ENCODE measurements around the gene EXOC3L2.
A peak's percentile ranks its signal among the peaks of the same experiment; 100 is the strongest.

The EXOC3L2 gene

DNA sequence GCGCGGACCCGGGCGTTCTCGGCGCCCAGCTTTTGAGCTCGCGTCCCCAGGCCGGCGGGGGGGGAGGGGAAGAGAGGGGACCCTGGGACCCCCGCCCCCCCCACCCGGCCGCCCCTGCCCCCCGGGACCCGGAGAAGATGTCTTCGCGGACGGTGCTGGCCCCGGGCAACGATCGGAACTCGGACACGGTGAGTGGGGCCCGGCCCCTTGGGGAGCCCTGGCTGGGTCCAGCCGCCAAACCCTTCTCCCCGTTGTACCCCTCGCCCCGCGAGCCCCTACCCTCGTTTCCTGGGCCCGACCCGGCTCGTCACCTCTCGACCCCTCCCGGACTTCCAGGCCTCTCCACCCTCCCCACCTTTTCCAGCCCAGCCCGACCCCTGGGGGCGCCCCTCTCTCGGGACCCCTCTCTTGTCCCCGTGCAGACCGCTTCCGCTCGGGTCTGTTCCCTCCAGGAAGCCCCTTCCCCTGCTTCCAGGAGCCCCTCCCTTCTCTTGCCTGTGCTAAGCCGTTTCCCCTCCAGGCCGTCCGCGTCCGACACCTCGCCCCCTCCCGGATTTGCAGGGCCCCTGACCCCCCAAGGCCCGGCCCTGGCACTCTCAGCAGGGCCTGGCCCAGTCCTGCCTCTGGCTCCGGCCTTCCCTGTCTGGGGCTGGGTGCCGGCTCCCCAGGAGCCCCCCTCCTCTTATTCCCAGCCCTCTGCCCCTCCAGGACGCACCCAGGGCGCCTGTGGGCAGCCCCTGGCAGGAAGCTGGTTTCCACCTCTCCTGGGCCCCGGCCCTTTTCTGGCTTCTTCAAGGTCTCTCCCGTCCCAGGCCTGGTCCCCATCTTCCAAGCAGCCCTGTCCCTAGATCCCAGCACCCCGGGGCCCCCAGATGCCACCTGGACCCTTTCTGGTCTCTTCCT is 6.5 kb upstream of the EXOC3L2 start:
- TF ChIP-seq, protein P1, sequence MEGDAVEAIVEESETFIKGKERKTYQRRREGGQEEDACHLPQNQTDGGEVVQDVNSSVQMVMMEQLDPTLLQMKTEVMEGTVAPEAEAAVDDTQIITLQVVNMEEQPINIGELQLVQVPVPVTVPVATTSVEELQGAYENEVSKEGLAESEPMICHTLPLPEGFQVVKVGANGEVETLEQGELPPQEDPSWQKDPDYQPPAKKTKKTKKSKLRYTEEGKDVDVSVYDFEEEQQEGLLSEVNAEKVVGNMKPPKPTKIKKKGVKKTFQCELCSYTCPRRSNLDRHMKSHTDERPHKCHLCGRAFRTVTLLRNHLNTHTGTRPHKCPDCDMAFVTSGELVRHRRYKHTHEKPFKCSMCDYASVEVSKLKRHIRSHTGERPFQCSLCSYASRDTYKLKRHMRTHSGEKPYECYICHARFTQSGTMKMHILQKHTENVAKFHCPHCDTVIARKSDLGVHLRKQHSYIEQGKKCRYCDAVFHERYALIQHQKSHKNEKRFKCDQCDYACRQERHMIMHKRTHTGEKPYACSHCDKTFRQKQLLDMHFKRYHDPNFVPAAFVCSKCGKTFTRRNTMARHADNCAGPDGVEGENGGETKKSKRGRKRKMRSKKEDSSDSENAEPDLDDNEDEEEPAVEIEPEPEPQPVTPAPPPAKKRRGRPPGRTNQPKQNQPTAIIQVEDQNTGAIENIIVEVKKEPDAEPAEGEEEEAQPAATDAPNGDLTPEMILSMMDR (IDR thresholded peaks at IDR 0.05; ENCODE audit: control insufficient read depth, insufficient read depth, low read depth, low read length, missing control alignments): no peak
- DNase-seq (ENCODE audit: low read depth): no peak
- H3K4me3 ChIP-seq (ENCODE audit: control insufficient read depth, low read depth, low read length): peak overlapping the region; percentile 85

DNA sequence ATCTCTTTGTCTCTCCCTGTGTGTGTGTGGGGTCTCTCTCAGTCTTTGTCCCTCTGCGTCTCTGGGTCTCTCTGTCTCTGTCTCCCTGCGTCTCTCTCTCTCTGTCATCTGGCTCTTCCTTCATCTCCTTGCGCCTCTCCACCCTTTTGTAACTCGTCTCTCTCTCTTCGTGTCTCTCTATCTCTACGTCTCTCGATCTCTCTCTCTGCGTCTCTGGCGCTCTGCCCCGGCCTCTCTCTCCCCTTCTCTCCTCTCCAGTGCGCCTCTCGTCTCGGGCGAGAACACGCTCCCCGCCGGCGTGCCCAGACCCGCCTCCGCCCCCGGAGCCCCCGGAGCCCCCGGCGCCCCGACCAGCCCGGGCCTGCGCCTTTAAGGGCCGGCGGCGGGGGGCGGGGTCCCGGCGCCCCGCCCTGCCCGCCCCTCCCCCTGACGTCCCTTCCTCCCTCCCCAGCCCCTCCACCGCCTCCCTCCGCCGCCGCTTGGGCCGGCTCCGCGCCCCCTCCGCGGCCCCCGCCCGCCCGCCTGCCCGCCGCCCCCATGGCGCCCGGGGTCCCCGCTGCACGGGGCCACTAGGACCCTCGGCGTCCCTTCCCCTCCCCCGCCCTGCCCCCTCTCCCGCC is 5.7 kb upstream of the EXOC3L2 start, which contains the start of gene MARK4:
Gene MARK4 (plus strand): TSS at position 440 of the 620 bp plus-strand sequence. CDS start 318 bp downstream, outside the sequence.
- peak within 1 kb of the TSS; percentile 85 for H3K4me3 ChIP-seq (ENCODE audit: control insufficient read depth, low read depth, low read length)
- DNase-seq (ENCODE audit: low read depth): no peak
- TF ChIP-seq, protein P1 (IDR thresholded peaks at IDR 0.05; ENCODE audit: control insufficient read depth, insufficient read depth, low read depth, low read length, missing control alignments): no peak

DNA sequence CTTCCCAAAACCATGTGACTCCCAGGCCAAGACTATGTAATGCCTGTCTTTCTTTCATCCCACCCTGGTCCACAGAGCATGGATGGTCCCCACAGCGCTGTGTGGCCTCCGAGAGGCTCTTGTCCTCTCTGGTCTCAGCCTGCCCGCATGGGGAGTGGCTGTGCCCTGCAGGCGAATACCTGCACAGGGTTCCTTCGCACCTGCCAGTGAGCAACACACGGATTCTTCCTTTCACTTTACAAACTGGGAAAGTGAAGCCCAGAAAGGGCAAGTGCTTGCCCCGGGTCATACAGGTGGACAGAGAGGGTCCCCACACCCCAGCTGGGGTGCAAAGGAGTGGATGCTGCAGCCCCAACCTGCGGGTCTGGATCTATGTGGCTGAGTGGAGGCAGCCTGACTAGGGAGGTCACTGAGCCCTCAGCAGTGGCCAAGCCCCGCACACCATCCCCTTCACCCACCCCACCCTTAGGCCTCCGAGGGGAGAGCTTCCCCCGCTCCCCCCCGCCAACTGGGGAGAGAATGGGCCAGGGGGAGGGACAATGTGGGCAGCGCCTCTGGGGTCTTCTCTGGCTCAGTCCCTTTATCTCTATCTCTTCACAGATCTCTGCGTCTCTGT is 5.1 kb upstream of the EXOC3L2 start:
- TF ChIP-seq, protein P1 (IDR thresholded peaks at IDR 0.05; ENCODE audit: control insufficient read depth, insufficient read depth, low read depth, low read length, missing control alignments): no peak
- DNase-seq (ENCODE audit: low read depth): no peak
- peak overlapping the region; percentile 85 for H3K4me3 ChIP-seq (ENCODE audit: control insufficient read depth, low read depth, low read length)

DNA sequence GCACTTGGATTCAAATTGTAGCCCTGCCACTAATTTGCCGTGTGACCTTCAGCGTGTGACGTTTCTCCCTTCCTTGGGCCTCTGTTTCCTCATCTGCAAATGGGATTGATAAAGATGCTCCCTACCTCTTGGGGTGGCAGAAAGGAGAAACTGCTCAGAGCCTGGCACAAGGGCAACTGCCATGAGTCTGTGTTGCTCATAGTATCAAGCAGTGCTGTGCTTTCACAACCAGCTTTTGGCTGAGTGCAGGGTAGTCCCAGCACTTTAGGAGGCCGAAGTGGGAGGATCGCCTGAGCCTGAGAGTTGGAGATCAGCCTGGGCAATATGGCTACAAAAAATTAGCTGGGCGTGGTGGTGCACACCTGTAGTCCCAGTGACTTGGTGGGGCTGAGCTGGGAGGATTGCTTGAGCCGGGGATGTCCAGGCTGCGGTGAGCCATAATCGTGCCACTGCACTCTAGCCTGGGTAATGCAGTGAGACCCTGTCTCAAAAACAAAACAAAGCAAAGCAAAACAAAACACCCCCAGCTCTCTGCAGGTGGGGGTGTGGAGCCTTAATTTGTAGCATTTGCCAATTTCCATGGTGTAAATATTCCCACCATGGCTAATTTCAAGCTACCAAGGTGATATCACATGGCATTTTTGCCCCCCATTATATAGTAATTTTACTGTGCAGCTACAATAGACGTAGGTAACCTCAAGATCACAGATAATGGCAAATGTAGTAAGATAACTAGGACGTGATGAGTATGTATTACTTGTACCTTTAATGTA is 4.2 kb upstream of the EXOC3L2 start:
- TF ChIP-seq, protein P1 (IDR thresholded peaks at IDR 0.05; ENCODE audit: control insufficient read depth, insufficient read depth, low read depth, low read length, missing control alignments): no peak
- H3K4me3 ChIP-seq (ENCODE audit: control insufficient read depth, low read depth, low read length): no peak overlapping the region
- no peak for DNase-seq (ENCODE audit: low read depth)

DNA sequence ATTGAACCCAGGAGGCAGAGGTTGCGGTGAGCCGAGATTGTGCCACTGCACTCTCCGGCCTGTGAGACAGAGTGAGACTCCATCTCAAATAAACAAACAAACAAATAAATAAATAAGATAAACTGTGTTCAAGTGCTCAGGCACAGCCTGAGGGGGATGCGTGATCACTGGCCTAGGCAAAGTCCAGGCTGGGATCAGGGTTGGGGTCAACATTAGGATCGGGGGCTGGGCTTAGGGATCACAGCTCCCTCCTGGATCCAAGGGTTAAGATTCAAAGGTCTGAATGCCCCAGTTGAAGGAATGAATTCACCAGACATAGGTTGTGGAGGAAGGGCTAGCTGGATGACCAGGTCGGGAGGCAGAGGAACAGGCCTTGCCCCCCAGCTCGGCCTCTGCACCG is 1.9 kb upstream of the EXOC3L2 start:
- DNase-seq (ENCODE audit: low read depth): no peak
- H3K4me3 ChIP-seq (ENCODE audit: control insufficient read depth, low read depth, low read length): no peak overlapping the region
- TF ChIP-seq, protein P1 (IDR thresholded peaks at IDR 0.05; ENCODE audit: control insufficient read depth, insufficient read depth, low read depth, low read length, missing control alignments): no peak

DNA sequence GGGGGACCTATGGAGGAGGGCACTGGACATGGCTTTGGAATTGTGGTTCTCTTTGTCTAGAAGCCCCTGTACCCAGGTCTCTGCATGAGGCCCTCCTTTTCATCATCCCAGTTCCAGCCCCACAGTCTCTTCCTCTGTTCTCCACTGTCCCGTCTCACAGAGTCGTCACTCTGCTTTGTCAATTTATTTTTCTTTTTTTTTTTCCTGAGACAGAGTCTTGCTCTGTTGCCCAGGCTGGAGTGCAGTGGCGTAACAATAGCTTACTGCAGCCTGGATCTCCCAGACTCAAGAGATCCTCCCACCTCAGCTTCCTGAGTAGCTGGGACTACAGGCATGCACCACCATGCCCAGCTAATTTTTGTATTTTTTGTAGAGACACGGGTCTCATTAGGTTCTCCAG is 619 bp upstream of the EXOC3L2 start:
- no peak overlapping the region for H3K4me3 ChIP-seq (ENCODE audit: control insufficient read depth, low read depth, low read length)
- no peak for DNase-seq (ENCODE audit: low read depth)
- TF ChIP-seq, protein P1 (IDR thresholded peaks at IDR 0.05; ENCODE audit: control insufficient read depth, insufficient read depth, low read depth, low read length, missing control alignments): no peak
